NCI-H187 treated with DMSO at 0.1 percent for 48 hours (cell line): ENCODE data around the gene GLG1.
"Not testable (repeated sequence)": the region's sequence is repeated elsewhere in the genome, so short reads cannot be mapped to it uniquely, and the experiment has no call there.

Source experiments
- DNase-seq: peaks from one replicate; lab custom pipeline; 2025; lab: John Stamatoyannopoulos, UW

GLG1 gene

DNA sequence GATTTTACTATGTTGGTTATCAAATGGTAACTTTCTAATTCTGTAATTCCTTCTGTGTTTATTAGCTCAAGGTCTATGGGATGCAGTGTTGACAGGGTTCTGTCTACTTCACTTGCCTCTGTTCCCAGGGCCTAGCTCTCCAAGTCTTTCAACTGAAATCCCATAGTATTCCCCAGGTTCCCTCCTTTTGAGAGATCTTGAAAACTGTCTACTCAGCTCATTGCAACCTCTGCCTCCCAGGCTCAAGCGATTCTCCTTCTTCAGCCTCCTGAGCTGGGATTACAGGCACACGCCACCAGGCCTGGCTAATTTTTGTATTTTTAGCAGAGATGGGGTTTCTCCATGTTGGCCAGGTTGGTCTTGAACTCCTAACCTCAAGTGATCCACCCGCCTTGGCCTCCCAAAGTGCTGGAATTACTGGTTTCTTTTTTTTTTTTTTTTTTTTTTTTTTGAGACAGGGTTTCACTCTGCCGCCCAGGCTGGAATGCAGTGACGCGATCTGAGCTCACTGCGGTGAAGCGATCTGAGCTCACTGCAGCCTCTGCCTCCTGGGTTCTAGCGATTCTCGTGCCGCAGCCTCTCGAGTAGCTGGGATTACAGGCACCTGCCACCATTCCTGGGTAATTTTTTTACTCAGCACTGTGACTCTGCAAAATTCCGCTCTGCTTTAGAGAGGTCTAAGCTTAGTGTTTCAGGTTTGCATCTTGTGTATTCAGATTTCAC is 163.1 kb downstream of the GLG1 start:
- not testable (repeated sequence) for DNase-seq

DNA sequence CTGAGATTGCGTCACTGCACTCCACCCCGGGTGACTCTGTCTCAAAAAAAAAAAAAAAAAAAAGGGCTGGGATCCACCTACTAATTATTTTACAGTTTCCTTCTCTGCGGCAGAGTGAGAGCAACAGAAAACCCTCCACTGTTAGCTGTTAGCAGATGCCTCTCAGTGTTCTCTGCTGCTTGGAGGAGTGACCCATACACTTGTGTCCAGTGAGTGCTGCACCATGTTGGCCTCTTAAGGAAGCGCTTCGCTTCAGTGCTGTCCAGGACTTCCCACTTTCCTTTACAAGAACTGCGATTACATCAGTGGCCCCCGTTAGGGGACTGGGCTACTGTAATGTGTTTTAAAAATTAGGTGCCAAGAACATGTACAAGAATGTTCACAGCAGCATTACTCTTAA is 167.2 kb downstream of the GLG1 start:
- DNase-seq = no peak

- no peak for DNase-seq
These were observed 168.4 kb downstream of the GLG1 start for GRCh38 chr16:74438492-74438979.

- no peak for DNase-seq
These were observed 175.4 kb downstream of the GLG1 start for GRCh38 chr16:74431516-74431915.

DNA sequence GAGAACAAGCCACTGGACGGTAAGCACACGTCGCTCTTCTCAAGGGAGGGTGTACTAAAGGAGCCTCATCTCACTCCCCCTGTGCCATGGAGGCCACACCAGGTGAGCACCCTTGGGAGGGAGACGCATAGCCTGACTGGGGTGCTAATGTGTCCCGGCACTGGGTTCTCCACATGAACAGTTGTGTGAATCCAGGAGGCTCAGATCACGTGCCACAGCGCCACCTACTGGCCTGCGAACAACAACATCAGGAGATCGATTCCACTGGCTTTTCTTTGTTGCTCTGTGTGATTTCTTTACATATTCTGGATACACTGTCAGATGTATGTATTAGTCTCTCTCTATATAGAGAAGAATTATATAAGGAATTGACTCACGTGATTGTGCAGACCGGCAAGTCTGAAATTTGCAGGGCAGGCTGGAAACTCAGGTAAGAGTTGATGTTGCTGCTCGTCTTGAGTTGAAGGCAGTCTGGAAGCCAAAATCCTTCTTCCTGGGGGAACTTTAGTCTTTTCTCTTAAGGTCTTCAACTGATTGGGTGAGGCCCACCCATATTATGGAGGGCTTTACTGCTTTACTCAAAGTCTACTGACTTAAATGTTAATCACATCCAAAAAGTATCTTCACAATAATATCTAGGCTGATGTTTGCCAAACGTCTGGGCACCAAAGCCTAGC is 176.7 kb downstream of the GLG1 start:
- DNase-seq = not testable (repeated sequence)

- not testable (repeated sequence) for DNase-seq
These were observed 178.4 kb downstream of the GLG1 start for GRCh38 chr16:74428493-74428892.

GRCh38 chr16:74425751-74426150 is 181.2 kb downstream of the GLG1 start:
- not testable (repeated sequence) for DNase-seq

GRCh38 chr16:74423721-74424120 is 183.2 kb downstream of the GLG1 start:
- not testable (repeated sequence) for DNase-seq

GRCh38 chr16:74422086-74422485 is 184.8 kb downstream of the GLG1 start:
- DNase-seq = not testable (repeated sequence)

DNA sequence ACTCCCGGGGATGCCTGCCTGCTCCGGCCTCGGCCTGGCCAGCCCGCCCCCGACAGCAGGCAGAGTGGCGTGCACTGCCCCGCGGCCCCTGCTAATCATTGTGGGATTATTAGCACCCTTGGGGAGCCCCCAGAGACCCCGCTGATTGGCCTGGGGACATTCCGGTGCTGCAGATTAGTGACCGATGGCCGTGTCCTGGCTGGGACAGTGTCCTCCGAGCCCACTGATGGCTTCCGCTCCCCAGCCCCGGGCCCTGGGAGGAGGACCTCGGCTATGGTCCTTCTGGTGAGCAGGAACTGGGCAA is 185.5 kb downstream of the GLG1 start:
- not testable (repeated sequence) for DNase-seq

DNA sequence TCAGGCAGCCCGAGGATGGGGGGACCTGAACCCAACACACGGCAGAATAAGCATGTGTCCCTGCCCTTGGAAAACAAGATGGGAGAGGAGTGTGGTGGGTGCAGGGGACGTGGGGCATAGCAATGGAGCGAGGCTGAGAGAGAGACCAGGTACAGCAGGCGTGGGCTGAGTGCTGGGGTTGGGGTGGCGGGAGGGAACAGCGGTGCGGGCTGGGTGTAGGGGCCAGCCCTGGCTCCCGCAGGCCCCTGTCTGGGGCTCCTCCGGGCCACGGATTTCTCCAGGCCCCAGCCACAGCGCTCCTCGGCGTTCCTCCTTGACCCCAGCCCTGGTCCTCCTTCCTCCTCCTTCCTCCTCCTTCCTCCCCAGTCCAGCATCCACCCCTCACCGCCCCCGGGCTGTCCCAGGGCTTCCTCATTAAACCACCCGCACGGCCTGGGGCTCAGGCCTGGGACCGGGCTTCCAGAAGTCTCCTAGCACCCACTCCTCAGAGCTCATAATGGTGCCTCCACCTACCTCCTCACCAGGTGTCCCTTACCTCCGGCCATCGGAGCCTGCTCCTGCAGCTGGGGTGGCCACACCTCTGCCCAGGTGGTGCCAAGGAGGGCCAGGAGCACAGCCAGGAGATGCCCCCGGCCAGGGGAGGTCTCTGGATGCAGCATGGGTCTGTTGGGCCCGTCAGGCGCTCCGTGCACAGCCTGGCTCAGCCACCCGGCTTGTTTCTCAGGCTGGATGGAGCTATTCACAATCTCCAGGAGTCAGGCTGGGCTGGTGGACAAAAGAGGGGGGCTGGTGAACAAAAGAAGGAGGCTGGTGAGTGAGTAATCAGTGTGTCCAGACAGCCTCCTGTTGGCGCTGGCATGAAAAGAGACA is 186.1 kb downstream of the GLG1 start, which contains the start of gene CLEC18B:
CLEC18B (minus strand) TSS at position 867 of the 870 bp plus-strand sequence; CDS start at position 659, 208 bp downstream.
- not testable (repeated sequence) for DNase-seq

DNA sequence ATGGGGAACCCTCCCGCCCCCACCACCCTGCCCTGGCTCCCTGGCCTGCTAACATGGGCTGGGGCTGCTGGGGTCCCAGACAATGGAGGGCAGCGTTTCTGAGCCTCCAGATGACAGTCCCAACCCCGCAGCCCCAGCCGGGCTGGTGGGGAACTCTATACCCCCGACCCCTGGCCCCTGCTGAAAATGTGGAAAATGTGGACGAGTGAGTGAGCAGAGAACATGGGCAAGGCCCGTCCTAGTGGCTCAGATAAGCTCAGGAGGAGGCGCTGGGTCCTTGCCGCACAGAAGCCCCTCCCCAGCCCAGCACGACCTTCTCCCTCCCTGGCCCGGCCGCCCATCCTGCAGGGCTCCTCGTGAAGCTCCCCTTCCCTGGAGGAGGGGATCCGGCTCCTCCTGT is 187.1 kb downstream of the GLG1 start:
- DNase-seq = not testable (repeated sequence)

- DNase-seq = not testable (repeated sequence)
These were observed 189.0 kb downstream of the GLG1 start for GRCh38 chr16:74417897-74418296.

GRCh38 chr16:74413920-74414319 is 193.0 kb downstream of the GLG1 start:
- not testable (repeated sequence) for DNase-seq

- DNase-seq = not testable (repeated sequence)
These were observed 193.4 kb downstream of the GLG1 start for GRCh38 chr16:74413485-74413884.

DNA sequence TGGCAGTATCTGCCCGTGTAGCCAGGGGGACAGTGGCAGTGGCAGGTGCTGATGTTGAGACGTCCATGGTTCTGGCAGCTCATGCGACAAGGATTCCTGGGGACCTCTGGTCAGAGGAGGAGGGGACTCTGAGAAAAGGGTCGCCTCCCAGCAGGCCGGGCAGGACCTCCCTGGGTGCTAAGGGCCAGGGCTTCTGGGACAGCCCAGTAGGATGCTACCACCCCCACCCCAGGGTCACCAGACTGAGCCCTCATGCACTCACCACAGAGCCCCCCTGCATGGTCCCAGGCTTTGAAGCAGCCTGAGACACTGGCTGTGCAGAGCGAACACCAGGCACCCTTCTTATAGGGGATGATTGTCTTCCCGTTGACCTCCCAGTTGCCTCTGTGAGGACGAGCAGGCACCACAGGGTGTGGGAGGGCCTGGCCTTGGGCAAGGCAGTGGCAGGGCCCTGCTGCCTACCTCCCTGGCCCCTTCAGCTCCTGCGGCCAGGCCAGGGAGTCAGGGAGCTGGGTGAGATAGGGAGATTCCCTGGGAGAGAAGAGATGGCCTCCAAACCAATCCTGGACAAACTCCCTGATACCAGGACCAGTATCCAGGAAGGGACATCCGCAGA is 194.0 kb downstream of the GLG1 start:
- DNase-seq = not testable (repeated sequence)

DNA sequence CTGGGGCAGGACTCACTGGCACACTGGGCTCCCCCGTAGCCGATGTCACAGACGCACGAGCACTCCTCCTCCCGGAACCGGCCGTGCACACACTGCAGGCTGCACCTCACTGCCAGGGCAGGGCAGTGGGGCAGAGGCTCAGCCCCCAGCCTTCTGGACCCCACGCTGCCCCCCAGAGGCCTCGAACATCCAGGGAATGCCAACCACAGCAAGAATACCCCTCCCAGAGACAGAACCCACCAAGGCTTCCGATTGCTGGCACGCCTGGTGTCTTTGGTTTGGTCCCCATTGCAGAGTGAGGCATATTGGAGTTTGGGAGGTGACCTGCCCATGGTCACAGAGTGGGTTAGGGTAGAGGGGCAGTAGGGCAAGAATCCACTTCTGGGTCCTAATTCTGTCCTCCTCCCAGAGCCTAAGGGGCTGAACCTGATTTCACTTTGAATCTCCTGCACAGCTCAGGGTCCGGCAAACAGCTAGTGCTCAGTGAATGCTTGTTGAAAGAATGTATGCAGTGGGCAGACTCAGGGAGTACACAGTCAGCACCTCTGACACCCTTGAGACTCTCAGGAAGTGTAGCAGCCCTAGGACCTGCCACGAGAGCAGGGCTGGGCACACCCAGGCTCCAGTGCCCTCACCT is 194.7 kb downstream of the GLG1 start:
- not testable (repeated sequence) for DNase-seq

DNA sequence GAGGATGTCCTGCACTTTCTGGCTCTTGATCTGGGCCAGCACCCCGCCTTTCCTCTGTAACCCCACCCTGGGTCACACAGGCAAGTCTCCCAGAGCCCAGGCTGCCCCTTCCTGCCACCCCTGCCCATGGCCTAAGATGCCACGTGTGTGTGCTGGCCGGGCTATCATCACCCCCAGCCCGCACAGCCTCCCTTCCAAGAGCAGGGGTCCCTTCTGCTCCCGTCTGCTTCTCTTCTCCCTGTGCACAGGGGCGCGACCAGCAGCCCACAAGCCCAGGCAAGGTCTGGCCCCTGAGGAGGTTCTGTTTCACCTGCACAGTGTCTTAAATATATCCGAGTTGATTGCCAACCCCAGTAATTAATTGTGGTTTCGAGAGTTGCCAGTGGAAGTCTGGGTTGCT is 195.9 kb downstream of the GLG1 start:
- DNase-seq = not testable (repeated sequence)

- not testable (repeated sequence) for DNase-seq
These were observed 196.6 kb downstream of the GLG1 start for GRCh38 chr16:74410057-74410957.
